Effector memory CD8-positive, alpha-beta T cell (primary cell): Measurements from ENCODE around the gene IGSF9B.

Source experiments
- ATAC-seq: fragments of 150-1000 bp; cut with Tn5 transposase; replicated peaks from 2 replicates; pipeline ENCODE4 v1.10.0; 2021; ENCODE audit warnings: mild to moderate bottlenecking, moderate library complexity
- DNase-seq, 3 experiments: peaks; one replicate each; pipeline ENCODE4 v3.0.0; 2021
- H3K27ac Mint-ChIP-seq, 2 donors: one replicate each; pipeline ENCODE4 v1.8.0; 2022; ENCODE audit warnings: mild to moderate bottlenecking in 2 of 2, mixed read lengths in 2 of 2, moderate library complexity in 2 of 2
- H3K27me3 Mint-ChIP-seq, 2 donors: one replicate each; pipeline ENCODE4 v1.8.0; 2022; ENCODE audit warnings: mixed read lengths in 2 of 2
- H3K36me3 Mint-ChIP-seq: one replicate; pipeline ENCODE4 v1.8.0; 2022; ENCODE audit warnings: mild to moderate bottlenecking, moderate library complexity, mixed read lengths; ENCODE audit not compliant: insufficient read depth
- H3K4me1 Mint-ChIP-seq, 2 donors: one replicate each; pipeline ENCODE4 v1.8.0; 2022; ENCODE audit warnings: low read depth in 2 of 2, mixed read lengths in 2 of 2
- H3K4me3 Mint-ChIP-seq, 2 donors: one replicate each; pipeline ENCODE4 v1.8.0; 2022; ENCODE audit warnings: mild to moderate bottlenecking in 2 of 2, mixed read lengths in 2 of 2, moderate library complexity in 2 of 2
- H3K9me3 Mint-ChIP-seq, 2 donors: one replicate each; pipeline ENCODE4 v1.8.0; 2022; ENCODE audit warnings: mixed read lengths in 2 of 2

IGSF9B gene

GRCh38 chr11:133947321-133947756 lies 9.4 kb downstream of the IGSF9B start:
- ATAC-seq: peak; percentile 39
- Mint-ChIP-seq H3K27me3 (peaks cover 0 to 21% of the 10 kb centered on the region in 2 donors), H3K9me3 (no peaks in the 10 kb centered on the region), H3K4me1 (peaks cover 35 to 43% of the 10 kb centered on the region in 2 donors), H3K27ac (peak overlapping the region; percentile 11 to 93), H3K36me3 (peaks cover 29% of the 10 kb centered on the region), H3K4me3 (peak overlapping the region; percentile 19 to 42)
- DNase-seq: peak; percentile 44 to 63 (median 53)

- ATAC-seq (no peak), DNase-seq (no peak)
- Mint-ChIP-seq H3K36me3 (peaks cover 29% of the 10 kb centered on the region), H3K9me3 (no peaks in the 10 kb centered on the region), H3K4me1 (peaks cover 35 to 43% of the 10 kb centered on the region in 2 donors), H3K4me3 (peak overlapping the region; percentile 19 to 37), H3K27ac (peak overlapping the region in 1 of 2 donors; percentile 93), H3K27me3 (peaks cover 0 to 21% of the 10 kb centered on the region in 2 donors)
Observed at GRCh38 chr11:133946541-133947318, 10.0 kb downstream of the IGSF9B start.

- Mint-ChIP-seq H3K27ac (peak overlapping the region in 1 of 2 donors; percentile 88), H3K4me1 (peaks cover 35 to 43% of the 10 kb centered on the region in 2 donors), H3K36me3 (peaks cover 29% of the 10 kb centered on the region), H3K9me3 (no peaks in the 10 kb centered on the region), H3K27me3 (peaks cover 0 to 21% of the 10 kb centered on the region in 2 donors), H3K4me3 (peak overlapping the region in 1 of 2 donors; percentile 73)
- ATAC-seq (no peak), DNase-seq (no peak)
Observed at GRCh38 chr11:133946051-133946450, 10.7 kb downstream of the IGSF9B start.

- Mint-ChIP-seq H3K27me3 (peaks cover 0 to 21% of the 10 kb centered on the region in 2 donors), H3K36me3 (peaks cover 29% of the 10 kb centered on the region), H3K4me1 (peaks cover 35 to 43% of the 10 kb centered on the region in 2 donors), H3K27ac (peak overlapping the region; percentile 88 to 89), H3K4me3 (peak overlapping the region; percentile 73 to 76), H3K9me3 (no peaks in the 10 kb centered on the region)
- DNase-seq (peak; percentile 65 to 68 (median 68)), ATAC-seq (peak; percentile 78)
Observed at GRCh38 chr11:133945087-133945974, 11.4 kb downstream of the IGSF9B start.

- peaks cover 28% of the 10 kb centered on the region for H3K36me3 Mint-ChIP-seq
- peak overlapping the region; percentile 73 to 76 for H3K4me3 Mint-ChIP-seq
- H3K4me1 Mint-ChIP-seq: peaks cover 35 to 43% of the 10 kb centered on the region in 2 donors
- peaks cover 0 to 11% of the 10 kb centered on the region in 2 donors for H3K27me3 Mint-ChIP-seq
- no peaks in the 10 kb centered on the region for H3K9me3 Mint-ChIP-seq
- no peak for DNase-seq
- no peak for ATAC-seq
- peak overlapping the region; percentile 88 to 89 for H3K27ac Mint-ChIP-seq
Observed at GRCh38 chr11:133943950-133944698, 12.6 kb downstream of the IGSF9B start.

GRCh38 chr11:133942577-133942976 lies 14.2 kb downstream of the IGSF9B start:
- Mint-ChIP-seq H3K4me3 (no peak overlapping the region), H3K36me3 (peaks cover 21% of the 10 kb centered on the region), H3K4me1 (peaks cover 26 to 33% of the 10 kb centered on the region in 2 donors), H3K27me3 (peaks cover 0 to 4% of the 10 kb centered on the region in 2 donors), H3K27ac (no peak overlapping the region), H3K9me3 (no peaks in the 10 kb centered on the region)
- DNase-seq (no peak), ATAC-seq (no peak)

GRCh38 chr11:133941546-133941945 lies 15.2 kb downstream of the IGSF9B start:
- ATAC-seq (no peak), DNase-seq (no peak)
- no peaks in the 10 kb centered on the region for H3K9me3 Mint-ChIP-seq
- H3K27ac Mint-ChIP-seq: peak overlapping the region in 1 of 2 donors; percentile 31
- H3K27me3 Mint-ChIP-seq: no peaks in the 10 kb centered on the region
- peaks cover 15% of the 10 kb centered on the region for H3K36me3 Mint-ChIP-seq
- no peak overlapping the region for H3K4me3 Mint-ChIP-seq
- peaks cover 18 to 27% of the 10 kb centered on the region in 2 donors for H3K4me1 Mint-ChIP-seq

GRCh38 chr11:133940034-133940433 lies 16.7 kb downstream of the IGSF9B start:
- H3K27ac Mint-ChIP-seq: no peak overlapping the region
- ATAC-seq (no peak), DNase-seq (no peak)
- H3K4me3 Mint-ChIP-seq: no peak overlapping the region
- no peaks in the 10 kb centered on the region for H3K9me3 Mint-ChIP-seq
- H3K4me1 Mint-ChIP-seq: peaks cover 8 to 16% of the 10 kb centered on the region in 2 donors
- H3K36me3 Mint-ChIP-seq: peaks cover 12% of the 10 kb centered on the region
- H3K27me3 Mint-ChIP-seq: no peaks in the 10 kb centered on the region

GRCh38 chr11:133939558-133939957 lies 17.2 kb downstream of the IGSF9B start:
- H3K36me3 Mint-ChIP-seq: peaks cover 7% of the 10 kb centered on the region
- no peak for ATAC-seq
- no peaks in the 10 kb centered on the region for H3K27me3 Mint-ChIP-seq
- no peak overlapping the region for H3K27ac Mint-ChIP-seq
- H3K4me1 Mint-ChIP-seq: peaks cover 3 to 11% of the 10 kb centered on the region in 2 donors
- no peak overlapping the region for H3K4me3 Mint-ChIP-seq
- H3K9me3 Mint-ChIP-seq: no peaks in the 10 kb centered on the region
- no peak for DNase-seq

- Mint-ChIP-seq H3K9me3 (no peaks in the 10 kb centered on the region), H3K27ac (no peak overlapping the region), H3K4me3 (no peak overlapping the region), H3K4me1 (peaks cover 0 to 2% of the 10 kb centered on the region in 2 donors), H3K36me3 (peaks cover 2% of the 10 kb centered on the region), H3K27me3 (no peaks in the 10 kb centered on the region)
- ATAC-seq (no peak), DNase-seq (no peak)
Observed at GRCh38 chr11:133938166-133938565, 18.6 kb downstream of the IGSF9B start.

- no peak overlapping the region for H3K27ac Mint-ChIP-seq
- no peak for DNase-seq
- no peaks in the 10 kb centered on the region for H3K4me1 Mint-ChIP-seq
- H3K36me3 Mint-ChIP-seq: peaks cover 3% of the 10 kb centered on the region
- ATAC-seq: no peak
- H3K27me3 Mint-ChIP-seq: no peaks in the 10 kb centered on the region
- H3K9me3 Mint-ChIP-seq: no peaks in the 10 kb centered on the region
- H3K4me3 Mint-ChIP-seq: no peak overlapping the region
Observed at GRCh38 chr11:133937468-133937867, 19.3 kb downstream of the IGSF9B start.

- H3K27ac Mint-ChIP-seq: no peak overlapping the region
- ATAC-seq (no peak), DNase-seq (no peak)
- no peaks in the 10 kb centered on the region for H3K9me3 Mint-ChIP-seq
- H3K36me3 Mint-ChIP-seq: peaks cover 3% of the 10 kb centered on the region
- no peak overlapping the region for H3K4me3 Mint-ChIP-seq
- H3K4me1 Mint-ChIP-seq: no peaks in the 10 kb centered on the region
- H3K27me3 Mint-ChIP-seq: no peaks in the 10 kb centered on the region
Observed at GRCh38 chr11:133937015-133937414, 19.8 kb downstream of the IGSF9B start.

GRCh38 chr11:133936592-133936991 lies 20.2 kb downstream of the IGSF9B start:
- no peak for ATAC-seq

More at GRCh38 chr11:133936592-133936991, 20.2 kb downstream of the IGSF9B start:
- Mint-ChIP-seq H3K4me3 (no peak overlapping the region), H3K27ac (no peak overlapping the region), H3K9me3 (no peaks in the 10 kb centered on the region), H3K36me3 (peaks cover 3% of the 10 kb centered on the region), H3K4me1 (no peaks in the 10 kb centered on the region), H3K27me3 (no peaks in the 10 kb centered on the region)
- DNase-seq: no peak
